C1 segment of cervical spinal cord (tissue), 14 donors: ENCODE measurements around the gene PDGFD.

Source experiments
- DNase-seq, 14 donors: peaks; one replicate each; lab custom pipeline; 2025; lab: John Stamatoyannopoulos, UW

Gene PDGFD

DNA sequence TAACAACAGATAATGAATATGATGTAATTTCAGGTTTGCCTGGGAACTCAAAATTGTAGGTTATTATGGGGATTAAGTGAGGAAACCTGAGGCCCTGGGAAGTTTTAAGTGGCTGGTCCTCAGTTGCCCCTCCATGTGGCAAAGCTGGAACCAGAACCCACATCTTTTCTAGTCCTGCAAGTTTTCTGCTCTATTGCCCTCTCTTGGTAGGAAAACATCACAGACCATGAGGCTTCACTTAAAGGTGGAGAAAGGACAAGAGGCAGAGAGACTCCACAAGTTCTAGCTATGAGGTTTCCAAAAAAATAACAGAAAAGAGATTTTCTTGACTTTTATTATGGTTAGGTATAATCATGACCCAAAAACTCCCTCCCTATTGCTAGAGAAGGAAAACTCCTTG lies 243.0 kb downstream of the PDGFD start:
- no peak for DNase-seq

DNA sequence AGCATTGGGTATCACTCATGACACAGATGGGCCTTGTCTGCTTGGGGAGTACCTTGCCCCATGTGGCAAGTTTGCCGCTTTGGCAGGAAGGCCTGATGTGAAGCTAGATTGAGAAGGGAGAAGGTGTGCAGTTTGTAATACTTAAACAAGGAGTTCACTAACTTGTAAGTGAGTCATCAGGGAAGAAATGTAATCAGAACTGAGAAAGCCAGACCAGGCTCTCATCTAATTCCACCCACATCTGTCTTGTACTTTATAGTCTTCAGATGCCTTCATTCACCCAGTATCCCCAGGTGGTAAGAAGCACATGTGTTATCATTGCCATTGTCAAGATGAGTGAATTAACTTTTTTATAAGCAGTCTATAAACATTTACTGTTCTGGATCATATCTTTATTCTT lies 243.5 kb downstream of the PDGFD start:
- DNase-seq: no peak

DNA sequence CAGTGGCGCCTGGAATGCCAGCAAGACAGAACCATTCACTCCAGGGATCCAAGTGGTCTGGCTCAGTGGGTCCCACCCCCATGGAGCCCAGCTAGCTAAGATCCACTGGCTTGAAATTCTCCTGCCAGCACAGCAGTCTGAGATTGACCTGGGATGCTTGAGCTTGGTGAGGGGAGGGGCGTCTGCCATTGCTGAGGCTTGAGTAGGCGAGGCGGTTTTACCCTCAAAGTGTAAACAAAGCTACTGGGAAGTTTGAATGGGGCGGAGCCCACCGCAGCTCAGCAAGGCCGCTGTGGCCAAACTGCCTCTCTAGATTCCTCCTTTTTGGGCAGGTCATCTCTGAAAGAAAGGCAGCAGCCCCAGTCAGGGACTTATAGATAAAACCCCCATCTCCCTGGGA lies 253.2 kb downstream of the PDGFD start:
- DNase-seq: no peak

DNA sequence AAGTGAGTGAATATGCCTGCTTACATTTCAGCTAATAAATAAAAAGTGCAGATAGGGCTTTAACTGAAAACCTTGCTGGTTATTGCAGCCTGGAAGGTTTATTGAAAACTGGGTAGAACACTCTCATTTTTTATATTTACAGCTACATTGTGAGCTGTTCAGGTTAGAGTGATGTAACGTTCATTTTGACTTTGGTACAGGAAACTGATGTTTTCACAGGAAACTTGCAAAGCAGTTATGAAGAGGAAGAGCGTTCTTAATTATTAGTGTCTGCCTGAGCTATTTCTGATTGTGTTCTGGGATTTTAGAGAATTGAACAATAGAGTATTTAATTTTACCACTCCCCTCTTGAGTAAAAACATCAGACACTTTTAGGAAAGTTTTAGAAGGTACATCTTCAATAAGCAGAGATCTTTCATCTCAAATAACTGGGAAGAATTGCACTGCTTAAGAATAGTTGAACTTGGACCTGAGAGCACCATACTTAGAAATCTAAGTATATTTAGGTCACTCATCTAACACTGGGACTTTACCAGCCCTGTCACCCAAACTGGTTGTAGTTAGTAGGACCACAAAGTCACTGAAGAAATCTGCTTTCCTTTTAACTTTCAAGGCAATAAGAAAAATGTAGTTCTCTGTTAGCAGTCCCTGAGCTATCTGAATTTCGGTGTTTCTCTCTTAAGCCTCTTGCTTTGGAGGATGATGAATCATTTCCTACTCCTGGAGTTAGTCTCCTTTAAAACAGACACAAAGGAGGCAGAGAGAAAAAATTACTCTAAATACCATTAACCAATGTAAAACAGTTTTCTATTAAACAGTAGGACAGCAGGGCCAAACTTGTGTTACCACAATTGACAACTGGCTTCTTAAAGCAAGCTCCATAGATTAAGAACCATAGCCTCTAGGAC lies 256.1 kb downstream of the PDGFD start:
- DNase-seq: no peak

DNA sequence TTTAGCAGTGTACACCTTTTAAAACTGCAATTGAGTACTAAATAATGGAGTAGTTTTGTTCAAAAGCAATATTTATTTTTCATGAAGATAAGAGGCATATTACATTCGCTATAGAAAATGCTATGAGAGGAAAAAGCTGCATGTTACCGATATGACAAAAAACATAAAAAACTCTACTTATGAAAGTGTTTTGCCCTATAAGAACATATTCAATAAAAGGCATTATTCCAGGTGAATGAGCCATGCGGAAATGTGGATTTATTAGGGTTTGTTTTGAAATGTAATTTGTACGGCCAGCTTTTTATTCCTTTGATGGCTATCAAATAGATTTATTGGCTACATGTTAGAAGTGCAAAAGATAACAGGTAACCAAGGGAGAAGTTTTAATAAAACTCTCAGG lies 256.8 kb downstream of the PDGFD start:
- no peak for DNase-seq

DNA sequence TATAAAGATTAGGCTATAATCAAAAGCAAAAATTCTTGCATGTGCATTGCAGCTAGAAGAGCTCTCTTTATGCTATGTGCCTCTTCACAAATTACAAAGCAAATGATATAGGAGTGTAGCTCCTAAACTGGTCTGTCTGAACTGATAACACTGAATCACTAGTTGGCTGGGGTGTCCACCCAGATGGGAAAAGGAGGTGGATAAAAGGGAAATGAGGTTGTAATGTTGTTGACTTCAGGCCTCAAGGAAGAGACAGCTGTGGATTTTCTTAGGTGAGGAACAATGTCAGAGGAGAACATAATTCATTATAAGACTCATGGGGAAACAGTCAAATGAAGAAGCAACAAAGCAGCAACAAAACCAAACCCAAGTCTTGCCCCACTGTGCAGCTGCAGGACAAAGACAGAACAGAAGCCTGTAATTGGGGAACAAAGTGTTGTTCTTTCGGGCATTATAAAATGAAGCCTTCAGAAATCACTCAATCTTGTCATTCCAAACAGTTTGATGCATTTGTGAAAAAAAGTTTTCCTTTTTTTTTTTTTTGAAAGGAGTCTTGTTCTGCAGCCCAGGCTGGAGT lies 257.6 kb downstream of the PDGFD start:
- DNase-seq: no peak

DNA sequence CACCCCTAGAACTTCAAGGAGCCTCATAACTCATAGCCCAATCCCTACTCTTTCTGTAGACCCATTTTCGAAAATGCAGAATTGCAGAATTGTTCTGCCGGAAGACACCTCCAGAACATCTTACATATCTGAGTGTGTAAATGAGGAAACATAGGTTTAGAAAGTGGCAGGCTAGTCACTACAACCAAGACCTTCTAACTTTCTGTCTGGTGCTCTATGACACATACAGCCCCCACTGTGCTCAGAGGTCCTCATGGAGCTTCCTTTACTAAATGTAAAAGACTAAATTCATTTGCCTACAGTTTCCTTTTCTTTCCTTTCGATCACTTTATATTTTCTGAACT lies 259.7 kb downstream of the PDGFD start:
- no peak for DNase-seq

DNA sequence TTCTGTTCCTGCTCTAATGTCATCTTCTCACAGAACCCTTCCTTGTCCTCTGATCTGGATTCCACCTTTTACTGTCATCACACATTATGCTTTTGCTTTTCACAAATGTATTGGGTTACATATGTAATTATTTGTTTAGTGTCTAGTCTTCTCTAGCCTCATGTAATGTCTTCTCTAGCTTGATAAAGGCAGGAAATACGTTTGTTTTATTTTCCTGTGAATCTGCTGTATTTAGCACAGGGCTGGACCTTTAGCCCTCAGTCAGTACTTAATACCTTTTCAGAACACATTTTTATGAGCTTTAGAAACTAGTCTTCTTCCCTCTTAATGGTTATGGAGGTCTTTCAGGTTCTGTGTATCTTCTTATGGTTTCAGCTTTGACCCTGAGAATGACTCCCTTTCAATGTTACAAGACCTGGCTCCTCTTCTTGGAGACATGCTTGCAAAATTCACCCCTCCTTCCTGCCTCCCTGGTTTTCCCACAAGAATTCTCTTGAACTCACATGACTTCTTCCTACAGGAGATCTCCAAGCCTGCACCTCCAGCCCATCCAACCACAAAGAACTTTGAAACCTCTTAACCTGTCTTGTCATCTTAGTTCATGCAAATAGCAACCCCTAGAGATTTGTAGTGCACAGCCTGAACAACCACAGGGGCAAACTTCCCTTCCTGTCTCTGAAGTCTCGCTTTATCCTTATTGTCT lies 260.2 kb downstream of the PDGFD start:
- no peak for DNase-seq

DNA sequence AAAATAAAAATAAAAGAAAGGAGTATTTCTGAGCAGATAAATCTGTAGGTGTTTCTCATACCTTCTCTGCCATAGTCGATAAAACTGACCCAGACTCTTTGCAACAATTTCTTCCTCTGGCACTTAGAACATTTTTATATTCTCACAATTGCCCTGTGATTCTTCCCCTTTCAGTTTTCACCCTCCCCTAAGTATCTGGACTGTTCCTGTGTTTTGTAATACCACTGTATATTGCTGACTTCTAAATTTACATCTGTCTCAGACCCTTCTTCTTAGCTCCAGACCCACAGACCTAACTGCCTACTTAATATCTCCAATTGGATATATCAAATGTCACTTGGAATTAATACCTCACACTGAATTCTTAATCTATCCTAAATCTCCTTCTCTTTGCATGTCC lies 261.0 kb downstream of the PDGFD start:
- DNase-seq: no peak

DNA sequence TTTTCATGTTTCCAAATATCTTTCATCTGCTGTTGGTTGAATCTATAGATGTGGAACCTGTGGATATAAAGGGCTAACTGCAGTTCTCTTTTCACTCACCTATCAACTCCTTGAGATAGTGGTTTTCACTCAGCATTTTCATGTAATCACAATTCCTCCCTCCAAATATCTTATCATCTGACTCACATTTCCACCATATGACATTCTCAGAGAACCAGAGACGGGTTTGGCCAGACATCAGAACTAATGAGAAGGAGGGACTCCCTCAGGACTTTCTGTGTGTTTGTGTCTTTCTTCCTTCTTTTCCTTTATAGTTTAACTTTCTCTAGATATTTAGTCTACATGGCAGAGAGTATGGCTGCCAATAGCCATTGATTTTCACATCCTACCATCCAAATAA lies 262.3 kb downstream of the PDGFD start:
- no peak for DNase-seq

DNA sequence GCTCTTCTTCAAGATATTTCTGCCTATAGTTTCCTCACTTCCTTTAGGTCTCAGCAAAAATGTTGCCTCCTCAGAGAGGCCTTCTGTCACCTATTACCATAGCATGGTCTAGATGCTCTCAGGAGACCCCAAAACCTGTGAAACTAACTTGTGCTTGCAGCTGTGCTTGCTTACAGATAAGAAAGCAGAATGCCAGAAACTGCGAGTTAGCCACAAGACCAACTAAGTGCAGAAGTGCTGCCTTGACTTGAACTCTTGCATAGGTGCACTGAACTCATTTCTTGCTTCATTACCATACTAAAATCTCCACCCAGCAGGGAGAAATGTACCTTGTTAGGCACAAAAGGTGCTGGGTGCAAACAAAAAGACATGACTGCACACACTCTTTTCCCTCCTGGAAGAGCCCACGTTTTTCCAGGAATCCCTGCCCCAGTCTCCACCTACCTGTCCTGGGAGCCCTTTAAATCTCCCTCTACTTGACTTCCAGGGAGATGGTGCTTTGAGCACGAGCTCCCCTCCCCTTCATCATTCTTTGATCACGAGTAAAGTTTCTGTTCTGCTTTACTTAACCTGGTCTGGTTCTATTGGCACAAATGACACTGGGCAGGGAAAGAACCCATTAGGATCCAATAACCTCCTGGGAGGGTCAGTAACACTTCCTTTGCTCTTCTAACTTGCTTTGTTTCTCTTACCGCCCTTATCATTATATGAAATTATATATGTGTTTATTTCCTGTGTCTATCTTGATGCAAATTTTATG lies 265.2 kb downstream of the PDGFD start:
- DNase-seq: no peak

DNA sequence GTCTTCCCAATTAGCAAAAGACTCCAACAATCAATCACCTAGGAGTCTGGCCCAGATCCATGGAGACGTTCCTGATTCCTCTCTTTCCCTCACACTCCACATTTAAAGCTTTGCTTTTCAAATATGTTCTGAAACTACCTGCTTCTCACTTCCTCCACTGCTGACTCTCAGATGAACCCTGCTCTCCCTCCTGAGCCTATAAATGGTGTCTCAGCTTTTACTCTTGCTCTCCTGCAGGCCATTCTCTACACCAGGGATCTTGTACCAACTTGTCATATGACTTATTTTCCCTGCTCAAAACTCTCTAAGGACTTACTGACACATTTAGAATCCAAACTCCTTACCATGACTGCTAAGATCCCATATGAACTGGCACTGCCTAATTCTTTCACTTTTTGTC lies 265.9 kb downstream of the PDGFD start:
- DNase-seq: no peak

DNA sequence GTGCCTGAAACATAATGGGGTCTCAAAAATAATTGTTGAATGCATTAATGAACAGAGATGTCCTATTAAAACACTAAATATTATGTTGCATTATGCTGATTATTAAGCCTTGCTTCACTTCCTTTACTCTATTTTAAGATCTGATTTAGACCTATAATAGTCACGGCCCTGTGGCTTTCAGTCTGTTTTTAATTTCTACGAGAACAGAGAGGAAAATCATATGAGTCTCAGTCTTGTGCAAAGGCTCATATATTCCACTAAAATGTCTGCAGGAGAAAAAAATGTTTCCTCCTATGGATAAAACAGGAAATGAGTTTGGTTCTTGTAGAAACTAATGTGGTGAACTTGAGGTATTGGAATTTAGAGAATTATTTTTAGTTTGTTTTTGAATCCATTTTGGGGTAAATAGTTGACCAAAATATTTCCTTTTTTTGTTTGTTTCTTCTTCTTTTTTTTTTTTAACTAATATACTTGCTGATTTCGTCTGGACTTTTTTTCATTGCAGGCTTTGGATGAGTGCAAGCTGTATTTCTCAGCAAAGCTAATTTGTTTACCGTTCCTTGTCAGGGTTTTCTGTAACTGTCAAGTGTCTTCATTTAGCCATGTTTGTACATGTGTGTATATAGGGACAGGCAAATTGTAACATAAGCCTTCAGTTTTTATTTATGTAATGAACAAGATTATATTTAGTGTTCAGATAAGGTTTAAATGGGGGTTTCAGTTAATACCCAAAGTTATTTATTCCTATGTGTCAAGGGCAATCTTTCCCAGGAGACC lies 266.6 kb downstream of the PDGFD start:
- no peak for DNase-seq

DNA sequence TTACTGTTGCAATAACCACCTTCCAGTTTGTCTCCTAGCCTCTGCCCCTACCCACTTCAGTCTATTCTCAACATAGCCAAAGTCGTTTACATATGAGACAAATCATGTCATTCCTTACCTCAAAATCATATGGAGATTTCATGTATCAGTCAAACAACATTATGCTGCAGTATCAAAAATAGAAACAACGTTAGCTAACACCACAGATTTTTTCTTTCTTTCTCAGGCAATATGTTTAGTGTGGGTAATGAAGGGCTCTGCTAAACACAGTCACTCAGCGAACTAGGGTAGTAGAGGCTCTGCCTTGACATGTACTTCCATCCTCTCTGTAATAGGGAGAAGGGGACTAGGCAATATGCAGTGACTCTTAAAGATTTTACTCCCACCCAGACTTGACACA lies 268.8 kb downstream of the PDGFD start:
- DNase-seq: no peak

DNA sequence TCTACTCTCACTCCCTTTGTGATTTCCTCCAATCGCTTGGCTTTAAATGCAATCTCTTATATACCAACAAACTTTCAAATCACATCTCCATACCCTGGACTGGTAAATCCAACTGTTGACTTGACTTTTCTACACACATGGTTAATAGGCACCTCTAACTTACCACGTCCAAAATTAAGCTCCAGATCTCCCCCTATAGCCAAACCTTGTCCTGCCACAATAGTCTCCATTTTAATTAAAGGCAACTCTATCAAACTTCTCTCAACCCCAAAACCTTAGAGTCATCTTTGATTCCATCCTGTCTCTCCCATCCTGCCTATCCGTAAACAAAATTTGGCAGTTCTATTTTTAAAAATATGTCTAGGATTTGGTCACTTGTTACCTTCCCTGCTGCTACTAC lies 269.3 kb downstream of the PDGFD start:
- no peak for DNase-seq

DNA sequence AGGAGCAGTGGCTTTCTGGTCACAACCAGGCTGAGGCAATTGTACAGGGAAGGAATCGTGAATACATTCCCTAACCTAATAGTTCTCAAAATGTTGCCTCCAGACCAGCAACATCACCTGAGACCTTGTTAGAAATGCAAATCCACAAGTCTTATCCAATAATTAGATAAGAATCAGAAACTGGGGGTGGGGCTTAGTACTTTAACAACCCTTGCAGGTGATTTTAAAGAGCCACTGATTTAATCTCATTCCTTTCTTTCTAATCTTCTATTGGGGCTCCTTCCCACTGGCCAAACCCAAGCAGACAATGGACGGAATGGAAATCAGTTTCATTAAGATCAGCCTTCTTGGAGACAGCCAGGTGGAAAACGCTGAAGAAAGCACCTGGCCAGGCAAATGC lies 269.9 kb downstream of the PDGFD start:
- DNase-seq: no peak

DNA sequence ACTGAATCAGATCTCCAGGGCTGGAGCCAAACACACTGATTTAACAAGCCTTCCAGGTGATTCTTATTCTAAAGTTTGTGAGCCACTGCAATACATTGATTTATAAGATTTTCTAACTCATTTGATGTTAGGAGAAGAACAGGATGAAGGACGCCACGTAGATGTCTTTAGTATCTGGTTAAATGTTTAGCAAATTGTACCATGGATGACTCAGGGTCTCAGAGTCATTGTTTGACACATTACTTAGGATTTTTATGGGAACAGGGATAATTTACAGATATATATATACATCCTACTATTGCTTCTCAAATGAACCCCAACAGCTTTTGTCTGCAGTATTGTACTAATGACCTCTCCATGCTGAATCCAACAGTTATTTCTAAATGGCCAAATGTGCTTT lies 270.6 kb downstream of the PDGFD start:
- no peak for DNase-seq

DNA sequence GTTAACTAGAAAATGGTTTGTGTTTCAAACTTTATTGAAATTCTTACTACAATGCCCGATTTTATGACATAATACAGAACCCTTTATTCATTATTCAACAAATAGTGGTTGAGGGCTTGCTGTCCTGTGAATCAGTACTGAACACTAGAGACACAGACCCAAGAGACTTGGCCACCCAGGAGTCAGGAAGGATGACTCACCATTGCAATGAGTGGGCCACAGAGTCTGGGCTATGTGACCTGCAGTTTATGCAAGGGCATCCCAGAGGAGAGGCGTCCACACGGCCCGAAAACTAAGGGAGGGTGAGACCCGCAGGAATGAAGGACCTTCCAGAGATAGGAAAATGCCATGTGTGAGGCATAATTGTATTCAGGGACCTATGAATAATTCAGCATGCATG lies 271.3 kb downstream of the PDGFD start:
- DNase-seq: no peak

DNA sequence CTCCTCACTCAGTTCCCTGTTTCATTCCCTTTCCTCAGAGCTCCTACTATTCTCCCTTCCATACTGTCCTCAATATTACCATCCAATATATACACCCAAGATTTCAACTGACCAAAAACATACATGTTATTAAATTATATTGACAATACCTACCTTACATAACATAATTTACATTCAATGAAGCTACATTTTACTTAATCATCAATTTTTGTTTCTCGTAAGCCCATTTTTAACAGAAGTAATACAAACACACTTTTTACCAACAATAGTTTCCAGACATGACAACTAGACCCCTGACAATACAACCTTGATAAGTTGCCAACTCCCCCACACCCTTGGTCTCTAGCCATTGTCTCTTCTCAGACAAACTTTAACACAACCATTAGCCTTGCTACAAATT lies 273.3 kb downstream of the PDGFD start:
- DNase-seq: no peak

DNA sequence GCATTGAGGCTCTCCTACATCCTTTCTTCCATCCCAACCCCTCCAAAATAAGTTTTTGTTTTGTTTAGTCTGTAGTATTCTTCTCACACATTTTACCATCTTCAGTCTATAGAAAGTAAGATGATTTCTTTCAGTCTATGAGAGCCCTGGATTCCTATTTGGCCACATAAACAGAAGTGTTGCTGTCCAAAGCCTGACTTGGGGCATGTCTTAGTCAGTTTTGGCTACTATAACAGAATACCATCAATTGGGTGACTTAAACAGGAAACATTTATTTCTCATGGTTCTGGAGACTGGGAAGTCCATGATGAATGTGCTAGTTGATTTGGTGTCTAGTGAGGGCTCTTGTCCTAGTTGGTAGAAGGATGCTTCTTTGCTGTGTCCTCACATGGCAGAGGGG lies 274.3 kb downstream of the PDGFD start:
- no peak for DNase-seq

DNA sequence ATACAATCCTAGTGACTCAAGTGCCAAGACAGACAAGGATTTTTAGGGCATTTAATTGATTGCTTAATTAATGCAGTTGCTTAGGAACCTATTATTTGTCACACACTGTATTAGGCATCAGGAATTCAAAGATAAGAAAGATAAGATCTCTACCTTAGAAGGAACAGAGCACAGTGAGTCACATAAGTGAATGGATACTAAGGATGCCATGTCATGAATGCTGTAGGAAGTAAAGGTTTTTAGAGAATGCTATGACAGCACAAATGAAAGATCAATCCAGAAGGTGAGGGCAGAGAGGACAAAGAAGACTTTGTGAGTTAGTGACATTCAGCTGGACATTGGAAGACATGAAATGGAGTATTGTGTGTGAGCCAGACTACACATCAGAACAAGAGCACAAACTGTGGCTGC lies 275.4 kb downstream of the PDGFD start:
- DNase-seq: no peak
